ENCODE data around the gene KCNQ1. TPM values are rescaled to one million over a fixed set of nuclear protein-coding genes. Genes with fewer than 3 reads are reported as not detected.

The KCNQ1 gene
- total and polyA plus RNA-seq, 2 donors (not counting 3 experiments of a cell fraction or from before 2014, with no cell fraction given) = 0.07 to 0.09 TPM

GRCh38 chr11:2665526-2666400, 221.0 kb downstream of the KCNQ1 start:
- DNase-seq (ENCODE audit: low read depth, low spot score) (no peak), FAIRE-seq (no peak)
- ChIA-PET CTCF (no interaction called here), POLR2A (no interaction called here)
- no peak overlapping the region for H2AFZ ChIP-seq (ENCODE audit: low read depth, low read length)
- H3K27ac ChIP-seq (ENCODE audit: insufficient read depth, low read depth, low read length) = no peak overlapping the region
- no peaks in the 10 kb centered on the region for H3K9me1 ChIP-seq (replicated peaks; ENCODE audit: control insufficient read depth, extremely low read depth, insufficient read depth, low read length)
- peaks cover 2% of the 10 kb centered on the region for H3K9me3 ChIP-seq (replicated peaks; ENCODE audit: control insufficient read depth, insufficient read depth, low read length)
- no peaks in the 10 kb centered on the region for H3K36me3 ChIP-seq (ENCODE audit: control insufficient read depth in 2 of 2, extremely low read depth in 1 of 2, insufficient read depth in 2 of 2, low read length in 2 of 2)
- intact Hi-C loops (cut with micrococcal nuclease) (no loop called here), dilution Hi-C loops (cut with MboI; ENCODE audit: extremely low pct_ligation_motif_present, low sequenced_read_pairs) (no loop called here)
- no peaks in the 10 kb centered on the region for H3K27me3 ChIP-seq (ENCODE audit: control insufficient read depth in 2 of 2, insufficient read depth in 2 of 2, low read length in 2 of 2)
- H3K79me2 ChIP-seq (ENCODE audit: control insufficient read depth, insufficient read depth, low read length) = no peaks in the 10 kb centered on the region
- no peak overlapping the region for H3K4me2 ChIP-seq (ENCODE audit: insufficient read depth, low read length)
- TF ChIP-seq FOS (IDR thresholded peaks at IDR 0.05; ENCODE audit: borderline replicate concordance, insufficient read depth, low read length) = no peak
- no peak overlapping the region for H3K9ac ChIP-seq (replicated peaks; ENCODE audit: extremely low read depth, insufficient read depth, low read length)
- H4K20me1 ChIP-seq (replicated peaks; ENCODE audit: control insufficient read depth, extremely low read depth, insufficient read depth, low read length) = no peaks in the 10 kb centered on the region
- H3K4me1 ChIP-seq (ENCODE audit: control insufficient read depth, extremely low read depth, insufficient read depth, low read length) = no peaks in the 10 kb centered on the region
- BruUV-seq (replicated peaks) = no TSS peak
- no peak overlapping the region for H3K4me3 ChIP-seq (replicated peaks in 1 of 3; ENCODE audit: insufficient read depth in 1 of 3, low read depth in 1 of 3, low read length in 3 of 3)

GRCh38 chr11:2666401-2666741, 221.6 kb downstream of the KCNQ1 start:
- no peaks in the 10 kb centered on the region for H3K36me3 ChIP-seq (ENCODE audit: control insufficient read depth in 2 of 2, extremely low read depth in 1 of 2, insufficient read depth in 2 of 2, low read length in 2 of 2)
- TF ChIP-seq JUN (IDR thresholded peaks at IDR 0.05; ENCODE audit: borderline replicate concordance, insufficient read depth, insufficient read length, low read depth) (no peak), POLR2AphosphoS5 (IDR thresholded peaks at IDR 0.05; ENCODE audit: insufficient read depth, low read depth, low read length) (no peak), GATA2 (IDR thresholded peaks at IDR 0.05; ENCODE audit: insufficient read depth, insufficient read length, low read depth, low read length) (no peak), POLR2A (IDR thresholded peaks at IDR 0.05; ENCODE audit: low read depth, low read length) (no peak), MAX (IDR thresholded peaks at IDR 0.05; ENCODE audit: insufficient read depth, insufficient read length) (no peak), MYC (IDR thresholded peaks at IDR 0.05; ENCODE audit: low read depth, low read length) (no peak), EZH2 (IDR thresholded peaks at IDR 0.05; ENCODE audit: borderline replicate concordance, low read depth, low read length, severe bottlenecking) (no peak), FOS (IDR thresholded peaks at IDR 0.05; ENCODE audit: borderline replicate concordance, insufficient read depth, low read length) (no peak), CTCF (IDR thresholded peaks at IDR 0.05; ENCODE audit: extremely low read depth in 1 of 2, insufficient read depth in 1 of 2, low read depth in 1 of 2, low read length in 2 of 2) (no peak)
- no peak for DNase-seq (ENCODE audit: low read depth, low spot score)
- no peak overlapping the region for H3K27ac ChIP-seq (ENCODE audit: insufficient read depth, low read depth, low read length)
- H3K9me1 ChIP-seq (replicated peaks; ENCODE audit: control insufficient read depth, extremely low read depth, insufficient read depth, low read length) = no peaks in the 10 kb centered on the region
- no peaks in the 10 kb centered on the region for H3K79me2 ChIP-seq (ENCODE audit: control insufficient read depth, insufficient read depth, low read length)
- no peak overlapping the region for H3K9ac ChIP-seq (replicated peaks; ENCODE audit: extremely low read depth, insufficient read depth, low read length)
- CTCF ChIA-PET = no interaction called here
- no TSS peak for BruUV-seq (replicated peaks)
- no peak overlapping the region for H2AFZ ChIP-seq (ENCODE audit: low read depth, low read length)
- no peak overlapping the region for H3K4me2 ChIP-seq (ENCODE audit: insufficient read depth, low read length)
- POLR2A ChIA-PET = no interaction called here
- H3K9me3 ChIP-seq (replicated peaks; ENCODE audit: control insufficient read depth, insufficient read depth, low read length) = peaks cover 2% of the 10 kb centered on the region
- no peak for FAIRE-seq
- H3K4me3 ChIP-seq (replicated peaks in 1 of 3; ENCODE audit: insufficient read depth in 1 of 3, low read depth in 1 of 3, low read length in 3 of 3) = no peak overlapping the region
- intact Hi-C loops (cut with micrococcal nuclease) (no loop called here), dilution Hi-C loops (cut with MboI; ENCODE audit: extremely low pct_ligation_motif_present, low sequenced_read_pairs) (no loop called here)
- no peaks in the 10 kb centered on the region for H3K27me3 ChIP-seq (ENCODE audit: control insufficient read depth in 2 of 2, insufficient read depth in 2 of 2, low read length in 2 of 2)
- H4K20me1 ChIP-seq (replicated peaks; ENCODE audit: control insufficient read depth, extremely low read depth, insufficient read depth, low read length) = no peaks in the 10 kb centered on the region
- H3K4me1 ChIP-seq (ENCODE audit: control insufficient read depth, extremely low read depth, insufficient read depth, low read length) = no peaks in the 10 kb centered on the region
